Vagina (tissue), 2 donors: ENCODE measurements around the gene AKAP3.

Experiments used
- CTCF ChIP-seq, 3 experiments: fragments of 450-650 bp in 2 of 3; fragments of 200-600 bp in 1 of 3; sonication (generic) in 1 of 3; IDR thresholded peaks; one replicate each; pipeline ENCODE4 v1.5.1; 2017 to 2019; ENCODE audit warnings: antibody characterized with exemption in 3 of 3, mild to moderate bottlenecking in 2 of 3, moderate library complexity in 2 of 3
- POLR2A ChIP-seq, 2 donors: fragments of 450-650 bp; IDR thresholded peaks; one replicate each; pipeline ENCODE4 v1.6.1; 2017; ENCODE audit warnings: antibody characterized with exemption in 2 of 2, mild to moderate bottlenecking in 2 of 2, moderate library complexity in 2 of 2
- POLR2AphosphoS5 ChIP-seq, 2 donors: sonication (generic); formaldehyde crosslinking; IDR thresholded peaks; one replicate each; pipeline ENCODE4 v1.9.0; 2017; ENCODE audit warnings: antibody characterized with exemption in 2 of 2, mild to moderate bottlenecking in 2 of 2, low read depth in 1 of 2; ENCODE audit not compliant: insufficient read depth in 1 of 2

DNA sequence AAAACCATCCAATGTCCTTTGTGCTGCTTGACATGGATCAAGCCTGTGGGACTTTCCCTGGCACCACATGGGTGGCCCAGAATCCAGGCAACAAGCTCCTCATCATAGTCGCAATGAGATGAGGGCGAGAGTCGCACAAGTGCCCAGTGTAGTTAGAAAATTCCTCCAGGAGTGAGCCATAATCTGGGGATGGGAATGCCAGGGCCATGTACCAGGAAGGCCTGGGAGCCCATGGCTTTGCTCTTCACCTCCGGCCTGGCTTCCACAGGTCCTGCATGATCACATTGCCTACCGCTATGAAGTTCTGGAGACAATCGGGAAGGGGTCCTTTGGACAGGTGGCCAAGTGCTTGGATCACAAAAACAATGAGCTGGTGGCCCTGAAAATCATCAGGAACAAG lies 53.0 kb downstream of the AKAP3 start:
- no peak for TF ChIP-seq CTCF (IDR thresholded peaks at IDR 0.05)
- TF ChIP-seq POLR2A (IDR thresholded peaks at IDR 0.05): no peak
- TF ChIP-seq POLR2AphosphoS5 (IDR thresholded peaks at IDR 0.05; ENCODE audit: insufficient read depth in 1 of 2, low read depth in 1 of 2): no peak
